HCT116 (cell line): ENCODE measurements around the gene RFTN2. TPM values are rescaled to one million over a fixed set of nuclear protein-coding genes. Genes with fewer than 3 reads are reported as not detected.

ENCODE experiments used
- ATAC-seq: fragments of 200-7000 bp; cut with Tn5 transposase; 2 replicates; pipeline ENCODE4 v1.9.1; 2020; ENCODE audit warnings: mild to moderate bottlenecking, moderate library complexity
- BruUV-seq: library from RNA; stranded (reverse); fragments of 400-500 nt; replicated peaks from 2 replicates; lab custom pipeline; 2021; lab: Mats Ljungman, UMichigan
- CTCF ChIA-PET: fragments of 300-600 bp; sonication (Branson Sonifier 250); formaldehyde crosslinking; loops from one replicate; lab custom pipeline; 2021; ENCODE audit warnings: antibody characterized with exemption; lab: Charles Lee
- POLR2A ChIA-PET: fragments of 300-600, 350-600 bp; sonication (Branson Sonifier 250); formaldehyde crosslinking; loops from one replicate; lab custom pipeline; 2021; ENCODE audit warnings: antibody characterized with exemption; lab: Charles Lee
- RAD21 ChIA-PET, 2 experiments: fragments of 300-600 bp; sonication (Branson Sonifier 250); formaldehyde crosslinking; loops; one replicate each; lab custom pipeline; 2023; ENCODE audit warnings: low total read pairs in 2 of 2; ENCODE audit not compliant: uncharacterized antibody in 2 of 2, unreplicated experiment in 2 of 2, low non-redundant PET in 1 of 2; lab: Charles Lee
- DNase-seq: peaks from one replicate; pipeline ENCODE4 v3.0.0-alpha.2; 2010; ENCODE audit warnings: low read depth, low spot score
- H2AFZ ChIP-seq: fragments of 200-600 bp; shearing (Covaris generic), sonication (generic); 2 replicates; pipeline ENCODE4 v1.6.1; 2017; ENCODE audit warnings: low read depth, mixed run types, mixed read lengths, antibody characterized with exemption, low read length; ENCODE audit not compliant: poor library complexity, severe bottlenecking
- H3K27ac ChIP-seq: 2 replicates; pipeline ENCODE4 v1.5.1; 2012; ENCODE audit warnings: low read depth, low read length
- H3K27me3 ChIP-seq: fragments of 200-600 bp; sonication (generic); 2 replicates; pipeline ENCODE4 v1.6.1; 2016; ENCODE audit warnings: mixed run types, low read length, mixed read lengths; ENCODE audit not compliant: insufficient read depth
- H3K36me3 ChIP-seq, 2 experiments: fragments of 200-500 bp in 1 of 2; fragments of 200-600 bp in 1 of 2; sonication (Bioruptor generic) in 1 of 2; sonication (generic) in 1 of 2; 2 replicates each; pipeline versions ENCODE4 v1.5.1 to v1.6.1; 2014 to 2016; ENCODE audit warnings: low read length in 2 of 2, inconsistent platforms in 1 of 2, mixed read lengths in 1 of 2, mixed run types in 1 of 2; ENCODE audit not compliant: insufficient read depth in 2 of 2, control insufficient read depth in 1 of 2
- H3K4me1 ChIP-seq, 2 experiments: fragments of 200-600 bp in 1 of 2; sonication (generic) in 1 of 2; 2 replicates each; pipeline versions ENCODE4 v1.5.1 to v1.6.1; 2012 to 2017; ENCODE audit warnings: low read length in 2 of 2, inconsistent platforms in 1 of 2, mild to moderate bottlenecking in 1 of 2, mixed read lengths in 1 of 2, mixed run types in 1 of 2, moderate library complexity in 1 of 2; ENCODE audit not compliant: insufficient read depth in 2 of 2, control insufficient read depth in 1 of 2
- H3K4me2 ChIP-seq: fragments of 200-600 bp; sonication (generic); 2 replicates; pipeline ENCODE4 v1.6.1; 2017; ENCODE audit warnings: mixed run types, low read length, mixed read lengths
- H3K4me3 ChIP-seq, 2 experiments: fragments of 200-600 bp in 1 of 2; sonication (generic) in 1 of 2; replicated peaks in 1 of 2; 2 replicates each; pipeline ENCODE4 v1.5.1; 2011 to 2016; ENCODE audit warnings: low read length in 2 of 2, control low read depth in 1 of 2, low read depth in 1 of 2, mild to moderate bottlenecking in 1 of 2, mixed read lengths in 1 of 2, mixed run types in 1 of 2
- H3K79me2 ChIP-seq: fragments of 200-600 bp; sonication (generic); 2 replicates; pipeline ENCODE4 v1.6.1; 2017; ENCODE audit warnings: mild to moderate bottlenecking, mixed run types, low read length, moderate library complexity, mixed read lengths; ENCODE audit not compliant: insufficient read depth
- H3K9ac ChIP-seq: fragments of 200-600 bp; sonication (generic); 2 replicates; pipeline ENCODE4 v1.6.1; 2016; ENCODE audit warnings: low read length, mixed read lengths
- H3K9me2 ChIP-seq: fragments of 200-600 bp; sonication (generic), shearing (Covaris generic); 2 replicates; pipeline ENCODE4 v1.6.1; 2017; ENCODE audit warnings: mixed run types, mild to moderate bottlenecking, moderate library complexity; ENCODE audit not compliant: insufficient read depth
- H3K9me3 ChIP-seq, 2 experiments: fragments of 200-500 bp in 1 of 2; fragments of 200-600 bp in 1 of 2; sonication (Bioruptor generic) in 1 of 2; sonication (generic) in 1 of 2; 2 replicates each; pipeline ENCODE4 v1.6.1; 2014 to 2017; ENCODE audit warnings: low read length in 2 of 2, mixed read lengths in 2 of 2, inconsistent platforms in 1 of 2, low read depth in 1 of 2, mild to moderate bottlenecking in 1 of 2, mixed run types in 1 of 2, moderate library complexity in 1 of 2; ENCODE audit not compliant: control insufficient read depth in 1 of 2, insufficient read depth in 1 of 2
- H4K20me1 ChIP-seq: fragments of 200-600 bp; sonication (generic), shearing (Covaris generic); 2 replicates; pipeline ENCODE4 v1.6.1; 2017; ENCODE audit warnings: mixed run types, mild to moderate bottlenecking, moderate library complexity; ENCODE audit not compliant: insufficient read depth
- CBX3 ChIP-seq: IDR thresholded peaks from 2 replicates; pipeline ENCODE4 v1.6.1; 2012; ENCODE audit warnings: low read depth
- CEBPB ChIP-seq: IDR thresholded peaks from 2 replicates; pipeline ENCODE4 v1.6.1; 2012; ENCODE audit warnings: low read depth
- ELF1 ChIP-seq: IDR thresholded peaks from 2 replicates; pipeline ENCODE4 v1.6.1; 2012; ENCODE audit warnings: low read depth, borderline replicate concordance
- EZH2phosphoT487 ChIP-seq: fragments of 200-600 bp; IDR thresholded peaks from 2 replicates; pipeline ENCODE4 v1.6.1; 2018; ENCODE audit warnings: antibody characterized with exemption, borderline replicate concordance
- POLR2A ChIP-seq: IDR thresholded peaks from 2 replicates; pipeline ENCODE4 v1.7.0; 2011; ENCODE audit warnings: borderline replicate concordance; ENCODE audit not compliant: insufficient read depth, insufficient read length; ENCODE audit errors: extremely low read depth
- POLR2AphosphoS5 ChIP-seq: IDR thresholded peaks from 2 replicates; pipeline ENCODE4 v1.6.1; 2011; ENCODE audit warnings: mild to moderate bottlenecking, low read depth, low read length, moderate library complexity
- RAD21 ChIP-seq: IDR thresholded peaks from 2 replicates; pipeline ENCODE4 v1.6.1; 2012; ENCODE audit warnings: low read depth, mild to moderate bottlenecking
- SIN3A ChIP-seq: IDR thresholded peaks from 2 replicates; pipeline ENCODE4 v1.6.1; 2012; ENCODE audit warnings: low read depth
- SRF ChIP-seq: IDR thresholded peaks from 2 replicates; pipeline ENCODE4 v1.6.1; 2012; ENCODE audit warnings: low read depth
- ZFX ChIP-seq: fragments of 450-650 bp; IDR thresholded peaks from 2 replicates; pipeline ENCODE4 v1.6.1; 2017
- intact Hi-C: fragments of 100-400 bp; cut with micrococcal nuclease; formaldehyde crosslinking; loops from 2 replicates; pipeline ENCODE4 v1.10.0; 2022
- total RNA-seq: library from RNA; stranded (reverse); gene quantifications from one replicate; pipeline ENCODE4 v1.2.1, GENCODE V29; 2021; ENCODE audit not compliant: unreplicated experiment
- TF ChIP-seq, protein P1 (sequence below): IDR thresholded peaks from 2 replicates; pipeline ENCODE4 v1.6.1; 2012; ENCODE audit warnings: low read depth
- TF ChIP-seq, protein P2 (sequence below), 3 experiments: fragments of 200-600 bp in 1 of 3; sonication (generic) in 1 of 3; IDR thresholded peaks in 2 of 3; conservative IDR thresholded peaks in 1 of 3; 2 replicates each; pipeline ENCODE4 v1.5.1; 2012 to 2017; ENCODE audit warnings: low read depth in 2 of 3, low read length in 2 of 3, antibody characterized with exemption in 1 of 3, borderline replicate concordance in 1 of 3, control low read depth in 1 of 3, mild to moderate bottlenecking in 1 of 3, mixed read lengths in 1 of 3, mixed run types in 1 of 3, moderate library complexity in 1 of 3; ENCODE audit not compliant: insufficient read depth in 1 of 3

RFTN2 gene
- total RNA-seq, 1 experiment from 2014 or later = not detected

DNA sequence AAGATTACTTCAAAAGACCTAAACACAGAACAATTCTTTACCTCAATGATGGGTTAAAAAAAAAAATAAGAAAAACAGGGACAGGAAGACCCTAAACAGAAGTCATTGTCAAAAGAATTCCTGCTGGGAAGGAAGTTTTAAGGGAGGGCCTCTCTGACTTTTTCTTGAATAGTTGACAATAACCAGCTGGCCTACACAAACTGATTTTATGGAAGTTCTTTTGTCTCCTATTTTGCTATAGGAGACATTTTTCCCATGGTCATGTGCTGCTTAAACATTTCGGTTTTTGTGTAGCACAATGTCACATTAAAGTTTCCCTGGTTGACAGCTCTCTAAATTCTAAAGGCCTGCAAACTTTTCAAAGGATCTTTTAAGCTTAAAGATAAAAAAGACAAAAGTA lies 55.3 kb downstream of the RFTN2 start:
- no TSS peak for BruUV-seq
- RAD21 ChIA-PET = no interaction called here
- TF ChIP-seq POLR2A = no peak
- TF ChIP-seq CEBPB = no peak
- no peak for TF ChIP-seq POLR2AphosphoS5

GRCh38 chr2:197615016-197615652 lies 60.3 kb downstream of the RFTN2 start:
- DNase-seq (peak; percentile 18), ATAC-seq (peak; percentile 85)
- peak; percentile 26; the same call in 1 of the 2 replicates for TF ChIP-seq SRF
- TF ChIP-seq, protein P1, sequence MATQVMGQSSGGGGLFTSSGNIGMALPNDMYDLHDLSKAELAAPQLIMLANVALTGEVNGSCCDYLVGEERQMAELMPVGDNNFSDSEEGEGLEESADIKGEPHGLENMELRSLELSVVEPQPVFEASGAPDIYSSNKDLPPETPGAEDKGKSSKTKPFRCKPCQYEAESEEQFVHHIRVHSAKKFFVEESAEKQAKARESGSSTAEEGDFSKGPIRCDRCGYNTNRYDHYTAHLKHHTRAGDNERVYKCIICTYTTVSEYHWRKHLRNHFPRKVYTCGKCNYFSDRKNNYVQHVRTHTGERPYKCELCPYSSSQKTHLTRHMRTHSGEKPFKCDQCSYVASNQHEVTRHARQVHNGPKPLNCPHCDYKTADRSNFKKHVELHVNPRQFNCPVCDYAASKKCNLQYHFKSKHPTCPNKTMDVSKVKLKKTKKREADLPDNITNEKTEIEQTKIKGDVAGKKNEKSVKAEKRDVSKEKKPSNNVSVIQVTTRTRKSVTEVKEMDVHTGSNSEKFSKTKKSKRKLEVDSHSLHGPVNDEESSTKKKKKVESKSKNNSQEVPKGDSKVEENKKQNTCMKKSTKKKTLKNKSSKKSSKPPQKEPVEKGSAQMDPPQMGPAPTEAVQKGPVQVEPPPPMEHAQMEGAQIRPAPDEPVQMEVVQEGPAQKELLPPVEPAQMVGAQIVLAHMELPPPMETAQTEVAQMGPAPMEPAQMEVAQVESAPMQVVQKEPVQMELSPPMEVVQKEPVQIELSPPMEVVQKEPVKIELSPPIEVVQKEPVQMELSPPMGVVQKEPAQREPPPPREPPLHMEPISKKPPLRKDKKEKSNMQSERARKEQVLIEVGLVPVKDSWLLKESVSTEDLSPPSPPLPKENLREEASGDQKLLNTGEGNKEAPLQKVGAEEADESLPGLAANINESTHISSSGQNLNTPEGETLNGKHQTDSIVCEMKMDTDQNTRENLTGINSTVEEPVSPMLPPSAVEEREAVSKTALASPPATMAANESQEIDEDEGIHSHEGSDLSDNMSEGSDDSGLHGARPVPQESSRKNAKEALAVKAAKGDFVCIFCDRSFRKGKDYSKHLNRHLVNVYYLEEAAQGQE = no peak
- TF ChIP-seq SIN3A = no peak
- no peak for TF ChIP-seq EZH2phosphoT487
- TF ChIP-seq RAD21 = peak; percentile 81
- TF ChIP-seq CBX3 = peak; percentile 64
- TF ChIP-seq ZFX = no peak
- TF ChIP-seq, protein P2, sequence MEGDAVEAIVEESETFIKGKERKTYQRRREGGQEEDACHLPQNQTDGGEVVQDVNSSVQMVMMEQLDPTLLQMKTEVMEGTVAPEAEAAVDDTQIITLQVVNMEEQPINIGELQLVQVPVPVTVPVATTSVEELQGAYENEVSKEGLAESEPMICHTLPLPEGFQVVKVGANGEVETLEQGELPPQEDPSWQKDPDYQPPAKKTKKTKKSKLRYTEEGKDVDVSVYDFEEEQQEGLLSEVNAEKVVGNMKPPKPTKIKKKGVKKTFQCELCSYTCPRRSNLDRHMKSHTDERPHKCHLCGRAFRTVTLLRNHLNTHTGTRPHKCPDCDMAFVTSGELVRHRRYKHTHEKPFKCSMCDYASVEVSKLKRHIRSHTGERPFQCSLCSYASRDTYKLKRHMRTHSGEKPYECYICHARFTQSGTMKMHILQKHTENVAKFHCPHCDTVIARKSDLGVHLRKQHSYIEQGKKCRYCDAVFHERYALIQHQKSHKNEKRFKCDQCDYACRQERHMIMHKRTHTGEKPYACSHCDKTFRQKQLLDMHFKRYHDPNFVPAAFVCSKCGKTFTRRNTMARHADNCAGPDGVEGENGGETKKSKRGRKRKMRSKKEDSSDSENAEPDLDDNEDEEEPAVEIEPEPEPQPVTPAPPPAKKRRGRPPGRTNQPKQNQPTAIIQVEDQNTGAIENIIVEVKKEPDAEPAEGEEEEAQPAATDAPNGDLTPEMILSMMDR (IDR thresholded peaks at IDR 0.05 in 2 of 3, conservative IDR thresholded peaks at IDR 0.05 in 1 of 3; ENCODE audit: borderline replicate concordance in 1 of 3, insufficient read depth in 1 of 3, low read depth in 2 of 3, low read length in 2 of 3) = peak; percentile 33 to 40 (median 40); a peak in 5 of 6 replicates
- peak; percentile 33; the same call in 1 of the 2 replicates for TF ChIP-seq ELF1
- Histone ChIP-seq H3K27me3 (no peaks in the 10 kb centered on the region), H3K79me2 (no peaks in the 10 kb centered on the region), H3K4me1 (no peaks in the 10 kb centered on the region), H3K9ac (no peak overlapping the region), H3K9me2 (no peaks in the 10 kb centered on the region), H2AFZ (no peak overlapping the region), H3K27ac (no peak overlapping the region), H3K4me3 (no peak overlapping the region), H3K9me3 (no peaks in the 10 kb centered on the region), H4K20me1 (no peaks in the 10 kb centered on the region), H3K36me3 (no peaks in the 10 kb centered on the region), H3K4me2 (no peak overlapping the region)
- POLR2A ChIA-PET = no interaction called here
- intact Hi-C loops = no loop called here
- BruUV-seq = no TSS peak
- CTCF ChIA-PET = interaction anchor here (0.7 kb wide), 1 partner anchor 13 kb away, joined by 3 read pairs; no protein-coding TSS in a partner anchor
- RAD21 ChIA-PET = no interaction called here

More for the DNA sequence above, 55.3 kb downstream of the RFTN2 start:
- POLR2A ChIA-PET = no interaction called here
- ATAC-seq = no peak
- Histone ChIP-seq H3K9me2 (no peaks in the 10 kb centered on the region), H3K27ac (no peak overlapping the region), H3K36me3 (no peaks in the 10 kb centered on the region), H3K27me3 (no peaks in the 10 kb centered on the region), H3K9ac (no peak overlapping the region), H3K9me3 (no peaks in the 10 kb centered on the region), H3K4me3 (no peak overlapping the region), H3K79me2 (no peaks in the 10 kb centered on the region), H3K4me1 (no peaks in the 10 kb centered on the region), H3K4me2 (no peak overlapping the region), H4K20me1 (no peaks in the 10 kb centered on the region), H2AFZ (no peak overlapping the region)
- CTCF ChIA-PET = no interaction called here
- intact Hi-C loops = no loop called here
- DNase-seq = no peak
